HUES48 (cell line): ENCODE data around the gene RBM14.
"Not testable (repeated sequence)": the region's sequence is repeated elsewhere in the genome, so short reads cannot be mapped to it uniquely, and the experiment has no call there.

Source experiments
- H3K27ac ChIP-seq: one replicate; pipeline ENCODE4 v1.7.0; 2013; ENCODE audit warnings: low read depth, low read length, inconsistent platforms
- H3K27me3 ChIP-seq: 2 replicates; pipeline ENCODE4 v1.6.1; 2013; ENCODE audit warnings: mild to moderate bottlenecking, low read length; ENCODE audit not compliant: control insufficient read depth, insufficient read depth
- H3K36me3 ChIP-seq: 2 replicates; pipeline ENCODE4 v1.6.1; 2013; ENCODE audit warnings: low read length; ENCODE audit not compliant: control insufficient read depth, insufficient read depth
- H3K4me1 ChIP-seq: 2 replicates; pipeline ENCODE4 v1.6.1; 2013; ENCODE audit warnings: mild to moderate bottlenecking, low read length; ENCODE audit not compliant: control insufficient read depth, insufficient read depth
- H3K4me3 ChIP-seq: 2 replicates; pipeline ENCODE4 v1.5.1; 2013; ENCODE audit warnings: mild to moderate bottlenecking, low read depth, low read length
- H3K9ac ChIP-seq: 2 replicates; pipeline ENCODE4 v1.6.1; 2013; ENCODE audit warnings: mild to moderate bottlenecking, low read depth, low read length, moderate library complexity
- H3K9me3 ChIP-seq: 2 replicates; pipeline ENCODE4 v1.6.1; 2013; ENCODE audit warnings: low read length; ENCODE audit not compliant: control insufficient read depth, insufficient read depth

The RBM14 gene

DNA sequence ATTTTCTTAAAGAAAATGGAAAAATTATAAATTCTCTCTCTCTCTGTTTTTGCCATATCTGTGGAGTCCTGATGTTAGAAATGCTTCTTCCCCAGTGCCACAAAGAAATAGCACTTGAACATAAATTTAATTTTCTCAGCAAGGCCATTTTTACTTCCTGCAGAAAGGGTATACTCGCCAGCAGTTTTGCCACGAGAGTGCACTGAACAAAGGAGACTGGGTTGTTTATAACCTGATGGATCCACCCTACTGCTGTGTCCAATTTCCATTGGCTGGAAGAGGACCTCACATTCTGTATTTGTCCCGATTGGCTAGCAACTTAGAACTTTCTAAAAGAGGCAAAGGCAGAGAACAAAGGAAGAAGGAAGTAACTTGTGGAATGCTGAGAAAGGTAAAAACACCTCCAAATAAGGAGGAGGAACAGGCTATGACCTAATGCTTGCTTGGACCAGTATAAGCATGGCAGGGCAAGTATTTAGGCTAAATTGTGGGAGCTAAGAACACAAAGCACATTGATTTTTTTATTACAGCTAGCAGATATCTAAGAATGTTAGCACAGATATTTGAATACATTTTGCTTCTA is 33.8 kb upstream of the RBM14 start:
- not testable (repeated sequence) for H3K36me3 ChIP-seq, H3K4me3 ChIP-seq, H3K4me1 ChIP-seq, H3K9ac ChIP-seq, H3K27ac ChIP-seq, H3K27me3 ChIP-seq
- H3K9me3 ChIP-seq: peaks cover 17% of the 10 kb centered on the region; the same call in 1 of the 2 replicates

DNA sequence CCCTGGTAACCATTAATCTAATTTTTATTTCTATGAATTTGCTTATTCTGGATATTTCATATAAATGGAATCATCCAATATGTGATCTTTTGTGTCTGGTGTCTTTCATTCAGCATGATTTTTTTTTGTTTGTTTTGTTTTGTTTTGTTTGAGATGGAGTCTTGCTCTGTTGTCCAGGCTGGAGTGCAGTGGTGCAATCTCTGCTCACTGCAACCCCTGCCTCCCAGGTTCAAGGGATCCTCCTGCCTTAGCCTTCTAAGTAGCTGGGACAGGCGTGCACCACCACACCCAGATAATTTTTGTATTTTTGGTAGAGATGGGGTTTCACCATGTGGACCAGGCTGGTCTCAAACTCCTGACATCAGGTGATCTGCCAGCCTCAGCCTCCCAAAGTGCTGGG is 31.0 kb upstream of the RBM14 start:
- not testable (repeated sequence) for H3K27ac ChIP-seq, H3K36me3 ChIP-seq, H3K4me3 ChIP-seq, H3K27me3 ChIP-seq, H3K9ac ChIP-seq, H3K4me1 ChIP-seq
- peaks cover 17% of the 10 kb centered on the region for H3K9me3 ChIP-seq

DNA sequence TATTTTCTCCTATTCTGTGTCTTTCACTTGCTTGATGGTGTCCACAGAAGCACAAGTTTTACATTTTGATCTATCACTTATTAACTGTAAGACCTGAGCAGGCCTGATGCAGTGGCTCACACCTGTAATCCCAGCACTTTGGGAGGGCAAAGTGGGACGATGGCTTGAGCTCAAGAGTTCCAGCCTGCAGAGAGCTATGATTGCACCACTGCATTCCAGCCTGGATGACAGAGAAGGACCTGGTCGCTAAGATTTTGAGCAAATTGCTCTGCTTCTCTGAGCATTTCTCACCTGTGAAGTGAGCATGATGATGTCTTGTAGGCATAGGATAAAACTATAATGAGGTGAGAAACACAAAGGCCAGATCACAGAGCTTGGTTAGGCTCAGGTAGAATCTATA is 30.3 kb upstream of the RBM14 start:
- H3K36me3 ChIP-seq: no peaks in the 10 kb centered on the region
- peaks cover 21% of the 10 kb centered on the region for H3K9me3 ChIP-seq
- no peak overlapping the region for H3K27ac ChIP-seq
- no peaks in the 10 kb centered on the region for H3K27me3 ChIP-seq
- no peak overlapping the region for H3K9ac ChIP-seq
- no peak overlapping the region for H3K4me3 ChIP-seq
- H3K4me1 ChIP-seq: no peaks in the 10 kb centered on the region

GRCh38 chr11:66589315-66589714 is 27.1 kb upstream of the RBM14 start:
- not testable (repeated sequence) for H3K27me3 ChIP-seq, H3K9ac ChIP-seq, H3K4me3 ChIP-seq, H3K27ac ChIP-seq, H3K4me1 ChIP-seq, H3K36me3 ChIP-seq
- peaks cover 14% of the 10 kb centered on the region for H3K9me3 ChIP-seq

GRCh38 chr11:66589996-66590675 is 26.3 kb upstream of the RBM14 start:
- Histone ChIP-seq H3K27me3 (peaks cover 5% of the 10 kb centered on the region; the same call in 1 of the 2 replicates), H3K9ac (no peak overlapping the region), H3K4me3 (no peak overlapping the region), H3K4me1 (0 out of 2 replicates have a peak, but pooled peaks cover 5% of the 10 kb centered on the region), H3K9me3 (peaks cover 14% of the 10 kb centered on the region), H3K36me3 (no peaks in the 10 kb centered on the region), H3K27ac (no peak overlapping the region)

DNA sequence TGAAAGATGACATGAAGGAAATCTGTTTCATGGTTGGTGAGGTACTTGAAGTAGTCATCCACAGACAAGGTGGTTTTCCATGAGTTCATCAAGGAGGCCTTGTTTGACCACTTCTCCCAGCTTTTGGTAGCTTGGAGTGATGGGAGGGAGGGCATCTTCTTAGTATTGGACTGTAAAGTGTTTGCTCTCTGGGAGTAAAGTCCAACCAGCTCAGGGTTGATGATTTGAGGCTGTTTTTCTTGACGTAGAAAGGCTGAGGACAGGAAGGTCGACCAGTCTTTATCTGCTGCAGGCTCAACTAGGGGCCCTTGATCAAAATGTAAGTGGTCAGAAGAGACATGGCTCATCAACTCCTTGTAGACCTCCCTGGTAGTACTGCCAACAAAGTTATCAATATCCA is 25.3 kb upstream of the RBM14 start:
- no peak overlapping the region for H3K27ac ChIP-seq
- peaks cover 8% of the 10 kb centered on the region for H3K9me3 ChIP-seq
- no peak overlapping the region for H3K9ac ChIP-seq
- H3K4me3 ChIP-seq: no peak overlapping the region
- peaks cover 5% of the 10 kb centered on the region; the same call in 1 of the 2 replicates for H3K27me3 ChIP-seq
- no peaks in the 10 kb centered on the region for H3K36me3 ChIP-seq
- H3K4me1 ChIP-seq: 0 out of 2 replicates have a peak, but pooled peaks cover 5% of the 10 kb centered on the region

- H3K9ac ChIP-seq: peak within 1 kb of the TSS; percentile 19; the same call in 1 of the 2 replicates
- H3K27me3 ChIP-seq: peaks cover 5% of the 10 kb centered on the region; the same call in 1 of the 2 replicates
- H3K9me3 ChIP-seq: peaks cover 8% of the 10 kb centered on the region
- H3K27ac ChIP-seq: peak within 1 kb of the TSS; percentile 71
- 0 out of 2 replicates have a peak, but pooled peaks cover 5% of the 10 kb centered on the region for H3K4me1 ChIP-seq
- no peaks in the 10 kb centered on the region for H3K36me3 ChIP-seq
- H3K4me3 ChIP-seq: peak within 1 kb of the TSS; percentile 60
Measured at GRCh38 chr11:66592457-66593302, 23.8 kb upstream of the RBM14 start, which contains the start of the genes CCDC87 and CCS. Gene CCDC87 (minus strand): TSS chr11:66593063. CDS start chr11:66593015, 48 bp downstream. Gene CCS (plus strand): TSS chr11:66593185. CDS start chr11:66593262, 77 bp downstream.

- Histone ChIP-seq H3K9me3 (peaks cover 8% of the 10 kb centered on the region), H3K27ac (peak overlapping the region; percentile 71), H3K4me1 (0 out of 2 replicates have a peak, but pooled peaks cover 5% of the 10 kb centered on the region), H3K27me3 (peaks cover 5% of the 10 kb centered on the region; the same call in 1 of the 2 replicates), H3K9ac (peak overlapping the region; percentile 19; the same call in 1 of the 2 replicates), H3K36me3 (no peaks in the 10 kb centered on the region), H3K4me3 (peak overlapping the region; percentile 60)
Measured at GRCh38 chr11:66593303-66593635, 23.2 kb upstream of the RBM14 start.

- no peak overlapping the region for H3K27ac ChIP-seq
- 0 out of 2 replicates have a peak, but pooled peaks cover 5% of the 10 kb centered on the region for H3K4me1 ChIP-seq
- no peak overlapping the region for H3K9ac ChIP-seq
- 0 out of 2 replicates have a peak, but pooled peaks cover 2% of the 10 kb centered on the region for H3K36me3 ChIP-seq
- peaks cover 8% of the 10 kb centered on the region for H3K9me3 ChIP-seq
- H3K4me3 ChIP-seq: peak overlapping the region; percentile 60
- H3K27me3 ChIP-seq: peaks cover 5% of the 10 kb centered on the region; the same call in 1 of the 2 replicates
Measured at GRCh38 chr11:66593650-66594049, 22.8 kb upstream of the RBM14 start.

DNA sequence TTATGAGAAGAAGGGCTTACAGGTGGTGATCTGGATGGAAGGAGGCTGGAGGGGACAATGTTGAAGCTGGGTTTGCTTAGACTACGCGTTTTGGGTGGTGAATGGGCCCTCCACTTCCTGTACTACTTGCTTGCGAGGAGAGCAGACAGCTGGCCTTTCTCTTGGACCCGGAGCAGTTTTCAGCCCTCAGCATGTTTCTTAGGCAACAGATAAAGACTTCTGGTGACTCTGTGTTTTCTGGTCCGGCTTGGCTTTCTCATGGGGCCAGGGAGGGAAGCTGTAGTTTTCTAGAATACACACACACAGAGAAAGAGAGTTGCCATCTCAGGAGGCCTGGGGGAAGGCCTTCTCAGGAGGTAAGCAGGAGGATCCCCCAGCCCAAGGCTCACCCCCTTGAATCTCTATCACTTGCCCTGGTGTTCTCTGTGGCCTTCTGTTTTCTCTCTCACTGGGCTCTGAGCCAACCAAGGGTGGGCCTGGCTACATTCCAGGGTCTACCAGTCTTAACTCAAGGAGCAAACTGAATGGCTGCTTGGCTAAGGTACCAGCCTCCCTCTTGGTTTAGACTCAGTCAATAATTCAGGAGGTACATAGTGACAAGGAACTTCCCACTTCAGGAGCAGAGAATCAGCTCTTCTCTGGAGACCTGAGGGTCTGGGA is 21.1 kb upstream of the RBM14 start:
- no peak overlapping the region for H3K27ac ChIP-seq
- H3K9ac ChIP-seq: no peak overlapping the region
- peaks cover 5% of the 10 kb centered on the region; the same call in 1 of the 2 replicates for H3K27me3 ChIP-seq
- peaks cover 8% of the 10 kb centered on the region for H3K9me3 ChIP-seq
- peaks cover 15% of the 10 kb centered on the region; the same call in 1 of the 2 replicates for H3K36me3 ChIP-seq
- H3K4me3 ChIP-seq: no peak overlapping the region
- 0 out of 2 replicates have a peak, but pooled peaks cover 5% of the 10 kb centered on the region for H3K4me1 ChIP-seq
